ENCODE data around the gene ITM2C.

ITM2C gene

DNA sequence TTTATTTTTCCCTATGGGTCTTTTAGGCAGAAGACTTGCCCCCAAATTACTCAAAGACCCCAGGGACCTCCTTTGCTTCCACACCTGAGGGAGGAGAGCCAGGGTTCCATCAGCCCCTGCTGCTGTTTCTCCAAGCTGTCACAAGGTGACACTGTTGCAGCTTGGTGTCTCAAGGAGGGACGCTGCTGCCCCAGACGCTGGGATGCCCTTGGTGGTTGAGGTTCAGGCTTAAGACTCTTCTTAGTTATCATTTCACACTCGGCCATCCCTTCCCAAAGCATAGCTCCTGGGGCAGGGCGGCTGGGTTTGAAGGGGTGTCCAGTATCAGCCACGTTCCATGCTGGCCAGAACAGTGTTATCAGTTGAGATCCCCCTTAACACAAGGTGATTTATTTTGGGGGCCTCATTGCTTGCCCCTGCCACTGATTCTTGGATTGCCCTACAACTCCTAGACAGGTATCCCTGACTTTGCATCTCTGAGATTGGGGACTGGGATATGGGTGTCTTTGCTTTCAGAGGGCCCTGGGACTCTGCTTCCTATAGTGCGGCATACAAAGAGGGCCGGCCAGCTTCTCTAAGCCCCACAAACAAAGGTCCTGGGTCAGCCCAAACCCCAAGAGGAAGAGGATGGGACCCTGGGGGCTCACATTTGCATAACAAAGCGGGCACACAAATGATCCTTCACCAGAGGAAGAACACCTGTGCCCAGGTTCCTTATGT lies 37.6 kb downstream of the ITM2C start:
- peaks cover 47% of the 10 kb centered on the region for H3K4me1 Mint-ChIP-seq
- H3K4me3 Mint-ChIP-seq: no peak overlapping the region
- DNase-seq (ENCODE audit: low spot score in 2 of 2) (peak in 1 of 2 donors; percentile 73), ATAC-seq (peak; percentile 65)
- peaks cover 25% of the 10 kb centered on the region for H3K36me3 Mint-ChIP-seq
- no peaks in the 10 kb centered on the region for H3K9me3 Mint-ChIP-seq
- no peak overlapping the region for H3K27ac Mint-ChIP-seq

DNA sequence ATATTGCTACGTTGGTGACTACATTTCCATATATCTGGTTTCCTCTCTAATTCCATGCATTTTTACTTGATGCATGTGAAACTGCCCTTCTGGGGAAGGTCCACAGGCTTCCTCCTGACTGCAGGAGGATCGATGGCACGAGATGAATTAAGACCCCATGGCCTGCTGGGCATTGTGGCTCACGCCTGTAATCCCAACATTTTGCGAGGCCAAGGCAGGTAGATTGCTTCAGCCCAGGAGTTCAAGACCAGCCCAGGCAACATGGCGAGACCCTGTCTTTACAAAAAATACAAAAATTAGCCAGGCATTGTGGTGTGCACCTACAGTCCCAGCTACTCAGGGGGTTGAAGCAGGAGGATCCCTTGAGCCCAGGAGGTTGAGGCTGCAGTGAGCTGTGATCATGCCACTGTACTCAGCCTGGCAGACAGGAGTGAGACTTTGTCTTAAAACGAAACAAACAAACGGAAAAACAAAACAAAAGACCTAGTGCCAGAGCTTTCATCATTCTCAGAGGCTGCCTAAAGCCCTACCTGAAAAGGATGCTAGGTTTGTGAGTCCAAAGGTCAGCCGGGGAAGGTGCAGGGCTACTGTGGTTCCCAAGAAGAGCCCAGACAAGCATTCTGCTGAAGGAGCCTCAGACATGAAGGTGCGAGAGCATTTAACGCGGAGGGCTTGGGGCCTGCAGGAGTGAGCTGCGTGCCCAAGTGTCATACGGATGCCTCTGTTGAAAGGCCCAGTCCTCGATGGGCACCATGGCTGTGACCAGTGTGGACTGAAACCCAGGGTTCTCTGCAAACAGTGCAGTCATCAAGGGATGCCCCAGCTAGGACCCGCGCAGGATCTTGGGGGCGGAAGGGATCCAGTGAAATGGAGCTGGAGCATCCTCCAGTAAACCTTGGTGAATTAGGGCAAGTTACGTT lies 38.7 kb downstream of the ITM2C start:
- ATAC-seq: no peak
- DNase-seq (ENCODE audit: low spot score in 2 of 2): no peak
- no peaks in the 10 kb centered on the region for H3K9me3 Mint-ChIP-seq
- H3K27ac Mint-ChIP-seq: no peak overlapping the region
- peaks cover 35% of the 10 kb centered on the region for H3K36me3 Mint-ChIP-seq
- peak overlapping the region; percentile 3 for H3K4me3 Mint-ChIP-seq
- peaks cover 53% of the 10 kb centered on the region for H3K4me1 Mint-ChIP-seq

DNA sequence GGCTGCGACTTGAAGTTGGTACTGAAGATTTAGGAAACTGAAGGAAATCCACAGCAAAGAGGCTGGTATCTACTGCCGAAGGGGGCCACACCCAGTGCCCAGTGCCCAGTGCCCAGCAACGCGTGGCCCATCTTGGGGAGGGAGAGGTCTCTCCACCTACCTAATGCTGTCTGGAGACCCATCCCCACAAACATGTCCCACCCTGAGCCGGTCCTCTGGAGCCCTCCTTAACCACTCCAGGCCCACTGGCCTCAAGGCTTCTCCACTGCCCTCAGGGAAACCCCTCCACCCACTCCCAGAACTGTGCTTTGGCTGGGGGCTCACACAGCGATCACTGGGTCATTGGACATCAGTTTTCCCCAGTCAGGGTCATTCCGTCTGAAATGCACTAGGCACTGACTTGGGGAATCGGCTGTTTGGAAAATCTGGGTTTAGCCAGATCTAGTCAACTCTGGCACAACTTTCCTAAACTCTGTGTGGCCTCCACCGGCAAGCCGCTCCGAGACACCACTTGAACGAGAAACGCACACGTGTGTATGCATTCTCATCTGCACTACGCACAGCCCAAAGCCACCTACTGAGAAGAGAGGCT lies 40.2 kb downstream of the ITM2C start:
- Mint-ChIP-seq H3K9me3 (no peaks in the 10 kb centered on the region), H3K27ac (peak overlapping the region; percentile 61), H3K4me3 (peak overlapping the region; percentile 58), H3K36me3 (peaks cover 38% of the 10 kb centered on the region), H3K4me1 (peaks cover 55% of the 10 kb centered on the region)
- ATAC-seq (no peak), DNase-seq (ENCODE audit: low spot score in 2 of 2) (no peak)

DNA sequence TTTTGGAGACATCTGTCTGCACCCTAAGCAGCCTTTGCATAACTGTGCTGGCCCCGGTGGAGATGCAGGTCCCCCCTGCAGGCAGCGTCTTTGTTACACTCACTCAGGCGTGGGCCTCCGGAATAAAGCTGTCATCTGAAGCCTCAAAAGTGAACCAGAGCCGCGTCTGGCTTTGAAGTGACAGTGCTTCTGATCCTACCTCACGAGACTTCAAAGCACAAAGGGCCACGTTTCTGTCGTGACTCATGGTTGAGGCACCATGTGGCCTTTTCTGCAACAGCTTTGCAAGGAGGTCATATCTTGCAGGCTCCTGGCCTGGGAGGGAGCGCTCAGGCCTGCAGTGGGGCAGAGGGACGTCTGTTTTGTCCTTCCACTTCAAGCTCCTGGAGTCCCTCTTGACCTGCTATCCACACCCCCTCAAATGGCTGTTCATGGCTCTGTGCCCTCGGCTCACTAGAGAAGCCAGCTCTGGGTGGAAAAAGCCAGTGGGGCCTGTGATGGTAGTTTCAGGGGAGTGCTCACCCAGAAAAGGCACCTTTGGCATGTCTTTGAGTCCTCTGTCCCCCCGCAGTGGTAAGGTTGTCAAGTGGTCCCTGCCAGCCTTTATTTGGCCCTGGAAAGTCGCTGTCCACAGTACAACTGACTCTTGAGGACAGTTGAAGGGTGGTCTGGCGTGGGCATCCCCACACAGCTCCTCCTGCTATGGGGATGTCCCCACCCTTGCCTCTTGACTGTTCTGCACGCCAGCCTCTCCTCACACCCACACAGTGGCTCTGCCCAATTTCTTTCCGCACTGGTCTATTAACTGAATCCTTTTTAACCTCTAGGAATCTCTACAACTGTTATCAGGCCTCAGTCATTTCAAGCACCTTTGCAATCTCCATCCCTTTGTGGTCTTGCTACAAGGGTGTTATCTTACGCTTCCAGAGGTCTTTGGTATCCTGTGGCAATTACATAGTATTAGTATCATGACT lies 41.0 kb downstream of the ITM2C start:
- Mint-ChIP-seq H3K36me3 (peaks cover 38% of the 10 kb centered on the region), H3K9me3 (no peaks in the 10 kb centered on the region), H3K4me1 (peaks cover 56% of the 10 kb centered on the region), H3K4me3 (peak overlapping the region; percentile 58), H3K27ac (peak overlapping the region; percentile 61)
- DNase-seq (ENCODE audit: low spot score in 2 of 2) (no peak), ATAC-seq (peak; percentile 85)

DNA sequence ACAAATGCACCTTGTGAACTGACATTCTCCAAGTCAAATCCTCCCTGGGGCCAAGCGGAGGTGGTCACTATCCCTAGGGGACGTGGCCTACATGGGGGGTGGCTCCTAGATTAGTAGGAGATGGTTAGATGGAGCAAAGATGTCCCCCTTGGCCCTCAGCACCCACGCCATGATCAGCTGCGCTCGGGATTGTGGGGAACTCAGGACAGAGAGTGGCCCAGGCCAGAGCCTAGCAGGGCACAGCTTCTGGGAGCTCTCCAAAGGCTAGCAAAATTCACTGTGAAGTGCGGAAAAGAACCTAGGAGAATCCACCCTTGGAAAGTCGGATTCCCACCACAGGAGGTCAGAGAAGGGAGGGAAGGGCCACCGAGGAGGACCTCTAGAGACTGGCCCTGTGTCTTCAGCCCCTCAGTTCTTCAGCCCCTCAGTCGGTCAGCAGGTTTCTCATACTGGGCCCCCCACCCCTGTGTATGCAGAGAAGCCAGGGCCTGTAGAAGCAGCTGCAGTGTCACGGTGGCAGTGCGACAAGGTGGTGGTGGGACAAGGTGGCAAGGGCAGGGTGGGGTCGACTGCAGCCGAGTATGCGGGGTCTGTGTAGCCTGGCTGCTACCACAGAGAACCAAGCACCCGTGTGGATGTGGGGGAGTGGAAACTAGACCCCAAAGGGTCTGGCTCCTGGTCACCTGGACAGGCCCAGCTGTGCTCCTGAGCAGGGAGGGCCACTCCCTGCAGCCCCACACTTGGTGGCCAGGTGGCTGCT lies 41.9 kb downstream of the ITM2C start:
- Mint-ChIP-seq H3K36me3 (peaks cover 38% of the 10 kb centered on the region), H3K4me1 (peaks cover 54% of the 10 kb centered on the region), H3K27ac (no peak overlapping the region), H3K9me3 (no peaks in the 10 kb centered on the region), H3K4me3 (peak overlapping the region; percentile 58)
- DNase-seq (ENCODE audit: low spot score in 2 of 2) (no peak), ATAC-seq (no peak)

DNA sequence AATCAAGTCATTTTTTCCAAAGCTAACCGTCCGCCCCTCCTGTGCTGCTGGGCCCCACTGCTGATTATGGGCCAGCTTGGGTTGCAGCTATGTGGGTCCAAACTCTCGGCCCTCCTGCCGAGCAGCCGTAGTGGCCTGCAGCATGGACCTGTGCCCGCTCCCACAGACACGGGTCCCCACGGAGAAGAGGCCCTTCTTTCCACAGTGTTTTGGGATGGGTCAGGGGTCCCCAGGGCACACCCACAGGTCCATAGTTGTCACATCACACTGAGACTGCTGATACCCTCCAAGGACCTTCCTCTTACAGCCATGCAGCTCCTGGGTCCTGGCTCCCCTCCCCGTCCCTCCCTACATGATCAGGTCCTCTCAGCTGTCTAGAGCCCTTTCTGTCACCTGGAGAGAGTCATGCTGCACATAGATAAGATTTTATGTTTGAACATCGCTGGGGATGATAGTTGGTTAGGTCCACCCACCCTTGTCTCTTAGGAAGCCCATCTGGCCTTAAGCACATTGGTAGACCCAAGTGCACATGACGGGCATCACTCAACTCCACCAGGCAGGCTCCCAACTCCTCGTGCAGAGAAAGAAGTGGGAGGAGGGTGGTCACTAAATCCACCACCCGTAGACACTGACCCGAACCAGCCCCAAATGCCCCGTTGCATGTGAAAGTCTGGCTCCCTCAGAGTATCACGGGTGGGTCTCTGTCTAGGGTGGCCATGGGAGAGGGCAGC lies 42.8 kb downstream of the ITM2C start:
- peak overlapping the region; percentile 58 for H3K4me3 Mint-ChIP-seq
- peaks cover 49% of the 10 kb centered on the region for H3K4me1 Mint-ChIP-seq
- no peak for ATAC-seq
- no peak overlapping the region for H3K27ac Mint-ChIP-seq
- no peak for DNase-seq (ENCODE audit: low spot score in 2 of 2)
- H3K9me3 Mint-ChIP-seq: no peaks in the 10 kb centered on the region
- peaks cover 30% of the 10 kb centered on the region for H3K36me3 Mint-ChIP-seq

DNA sequence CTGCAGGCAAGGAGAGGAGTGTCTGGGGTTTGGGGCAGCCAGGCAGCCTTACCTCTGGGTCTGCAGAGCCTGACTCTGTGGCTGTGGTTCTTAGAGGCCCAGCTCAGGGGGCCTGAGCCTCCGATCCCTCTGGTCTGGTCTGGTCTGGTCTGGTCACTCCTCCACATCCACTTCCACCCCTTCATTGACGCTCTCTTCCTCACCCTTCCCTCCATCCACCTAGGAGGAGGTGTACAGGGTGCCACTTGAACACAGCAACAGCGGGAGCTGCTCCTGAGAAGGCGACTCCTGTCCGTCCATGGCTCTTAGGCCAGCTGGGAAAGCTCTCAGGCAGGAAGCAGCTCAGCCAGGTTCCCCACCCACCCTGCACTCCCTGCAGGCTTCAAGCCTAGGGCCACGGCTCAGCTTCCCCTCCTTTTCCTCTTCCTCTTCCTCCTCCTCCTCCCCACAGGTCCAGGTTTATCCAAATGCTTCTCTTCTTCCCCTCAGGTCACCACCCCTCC lies 43.4 kb downstream of the ITM2C start:
- DNase-seq (ENCODE audit: low spot score in 2 of 2) (no peak), ATAC-seq (no peak)
- peak overlapping the region; percentile 6 for H3K27ac Mint-ChIP-seq
- no peaks in the 10 kb centered on the region for H3K9me3 Mint-ChIP-seq
- H3K36me3 Mint-ChIP-seq: peaks cover 30% of the 10 kb centered on the region
- peak overlapping the region; percentile 58 for H3K4me3 Mint-ChIP-seq
- H3K4me1 Mint-ChIP-seq: peaks cover 48% of the 10 kb centered on the region

DNA sequence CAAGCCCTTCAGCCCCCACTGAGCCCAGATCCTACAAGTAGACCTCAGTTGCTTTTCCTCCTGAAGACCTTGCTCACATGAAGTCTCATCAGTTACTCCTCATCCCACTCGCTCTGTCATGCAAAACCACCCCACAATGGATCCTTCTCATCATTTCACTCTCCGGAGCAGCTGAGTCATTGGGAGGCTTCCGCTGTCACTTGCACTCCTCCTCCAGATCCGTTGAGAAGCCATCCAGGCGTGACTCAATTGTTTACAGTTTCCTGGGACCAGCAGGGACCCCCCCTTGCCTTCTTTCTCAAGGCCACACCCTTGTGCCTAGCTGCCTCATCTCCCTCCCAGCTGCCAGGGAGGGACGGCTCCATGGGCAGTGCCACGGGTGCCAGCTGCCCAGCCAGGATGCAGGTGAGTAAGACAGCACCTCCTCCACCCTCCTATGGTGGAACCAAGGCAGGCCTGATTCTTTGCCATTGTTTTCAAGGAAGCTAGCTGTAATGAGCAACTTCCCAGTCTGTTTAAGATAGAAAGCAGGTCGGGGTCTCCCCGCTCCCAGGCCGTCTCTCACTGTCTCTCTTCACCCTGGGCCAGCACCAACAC lies 44.0 kb downstream of the ITM2C start:
- peak; percentile 77 for ATAC-seq
- peak overlapping the region; percentile 58 for H3K4me3 Mint-ChIP-seq
- no peaks in the 10 kb centered on the region for H3K9me3 Mint-ChIP-seq
- DNase-seq (ENCODE audit: low spot score in 2 of 2): no peak
- H3K27ac Mint-ChIP-seq: peak overlapping the region; percentile 6
- peaks cover 52% of the 10 kb centered on the region for H3K4me1 Mint-ChIP-seq
- peaks cover 25% of the 10 kb centered on the region for H3K36me3 Mint-ChIP-seq

DNA sequence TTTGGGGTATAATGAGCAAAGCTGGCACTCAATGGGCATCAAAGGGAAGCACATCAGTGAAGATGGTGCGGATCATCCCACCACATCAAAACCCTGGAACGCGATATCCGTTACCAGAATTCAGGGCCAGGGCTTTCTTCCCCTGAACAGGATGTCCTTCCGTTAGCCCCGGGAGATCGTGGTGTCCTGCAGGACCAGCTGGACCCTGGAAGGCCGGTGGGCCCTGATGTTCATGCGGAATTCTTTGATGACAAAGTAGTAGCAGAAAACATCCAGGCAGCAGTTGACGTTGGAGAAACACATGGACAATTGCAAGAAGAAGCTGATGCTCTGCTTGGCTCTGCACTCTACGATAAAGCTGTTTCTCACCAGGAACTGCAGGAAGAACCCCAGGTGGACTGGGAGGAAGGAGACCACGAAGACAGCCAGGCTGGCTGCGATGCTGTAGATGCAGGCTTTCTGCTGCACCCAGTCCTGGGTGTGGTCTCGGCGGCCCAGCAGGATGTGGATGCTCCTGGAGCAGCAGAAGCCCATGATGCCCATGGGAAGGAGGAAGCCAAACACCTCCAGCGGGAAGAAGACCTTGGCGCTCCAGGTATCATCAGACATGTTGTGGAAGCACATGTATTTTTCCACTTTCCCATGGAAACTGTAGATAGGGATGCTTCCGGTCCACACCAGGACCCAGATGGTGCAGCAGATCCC lies 45.3 kb downstream of the ITM2C start:
- Mint-ChIP-seq H3K4me3 (peak overlapping the region; percentile 58), H3K4me1 (peaks cover 59% of the 10 kb centered on the region), H3K36me3 (peaks cover 25% of the 10 kb centered on the region), H3K27ac (peak overlapping the region; percentile 46), H3K9me3 (no peaks in the 10 kb centered on the region)
- DNase-seq (ENCODE audit: low spot score in 2 of 2): no peak
- no peak for ATAC-seq

DNA sequence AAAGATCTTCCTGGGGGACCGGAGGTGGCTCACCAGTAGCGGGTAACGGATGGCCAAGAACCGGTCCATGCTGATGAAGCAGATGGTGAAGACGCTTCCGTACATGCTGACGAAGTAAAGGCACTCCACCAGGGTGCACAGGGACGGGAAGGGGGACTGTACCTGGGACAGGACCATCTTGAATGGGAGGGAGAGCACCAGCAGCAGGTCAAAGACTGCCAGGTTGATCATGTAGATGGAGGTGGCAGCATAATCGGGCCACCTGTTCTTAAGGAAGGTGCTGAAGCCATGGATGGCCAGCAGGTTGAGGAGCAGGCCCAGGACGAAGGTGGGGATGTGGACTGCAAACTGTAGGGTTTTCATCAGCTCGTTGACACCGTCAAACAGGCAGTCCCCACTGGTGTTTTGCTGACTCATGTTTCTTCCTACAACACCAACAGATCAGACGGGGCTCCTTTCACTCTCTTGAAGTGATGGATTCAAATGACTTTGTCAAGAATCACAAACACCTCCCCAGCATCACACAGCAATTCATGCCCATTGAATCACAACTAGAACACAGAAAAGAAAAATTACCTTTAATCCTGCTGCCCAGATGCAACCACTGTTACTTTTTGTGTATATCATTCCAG lies 45.9 kb downstream of the ITM2C start:
- H3K4me3 Mint-ChIP-seq: no peak overlapping the region
- peaks cover 25% of the 10 kb centered on the region for H3K36me3 Mint-ChIP-seq
- peaks cover 59% of the 10 kb centered on the region for H3K4me1 Mint-ChIP-seq
- no peak overlapping the region for H3K27ac Mint-ChIP-seq
- no peaks in the 10 kb centered on the region for H3K9me3 Mint-ChIP-seq
- no peak for DNase-seq (ENCODE audit: low spot score in 2 of 2)
- peak; percentile 23 for ATAC-seq

DNA sequence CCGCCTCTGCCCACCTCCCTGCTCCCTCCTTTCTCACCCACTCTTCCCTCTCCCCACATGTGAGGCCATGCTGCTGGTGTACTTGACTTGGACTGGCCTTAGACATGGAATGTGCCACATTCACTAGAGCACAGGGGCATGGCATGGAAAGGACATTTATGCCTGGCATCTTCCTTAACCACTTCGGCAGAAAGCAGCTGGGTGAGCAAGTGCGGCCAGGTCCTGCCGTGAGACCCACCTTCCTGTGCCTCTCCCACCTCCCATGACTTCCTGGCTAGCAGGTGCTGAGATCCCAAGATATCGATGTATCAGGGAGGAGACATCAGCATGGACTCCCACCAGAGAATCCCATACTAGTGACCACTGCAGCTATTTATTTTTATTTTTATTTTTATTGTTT lies 47.3 kb downstream of the ITM2C start:
- ATAC-seq: no peak
- no peak overlapping the region for H3K4me3 Mint-ChIP-seq
- peaks cover 48% of the 10 kb centered on the region for H3K4me1 Mint-ChIP-seq
- no peak overlapping the region for H3K27ac Mint-ChIP-seq
- H3K36me3 Mint-ChIP-seq: peaks cover 15% of the 10 kb centered on the region
- DNase-seq (ENCODE audit: low spot score in 2 of 2): no peak
- no peaks in the 10 kb centered on the region for H3K9me3 Mint-ChIP-seq

DNA sequence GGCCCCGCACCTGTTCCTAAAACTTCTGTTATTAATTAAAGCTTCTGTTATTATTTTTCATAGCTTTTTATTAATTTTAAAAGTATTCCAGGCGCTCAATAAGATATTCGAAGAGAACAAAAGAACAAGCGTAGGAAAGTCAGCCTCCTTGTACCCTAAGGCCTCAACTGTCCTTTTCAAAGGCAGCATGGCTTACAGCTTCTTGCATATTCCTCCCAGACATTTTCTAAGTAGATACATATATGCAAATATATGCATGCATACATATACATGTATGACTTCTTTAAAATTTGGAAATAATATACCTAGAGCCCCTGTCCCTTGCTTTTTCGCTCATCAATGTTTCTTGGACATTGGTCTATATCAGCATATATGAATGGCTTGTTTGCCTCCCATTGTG lies 48.0 kb downstream of the ITM2C start:
- Mint-ChIP-seq H3K27ac (no peak overlapping the region), H3K4me3 (no peak overlapping the region), H3K36me3 (peaks cover 9% of the 10 kb centered on the region), H3K4me1 (peaks cover 48% of the 10 kb centered on the region), H3K9me3 (no peaks in the 10 kb centered on the region)
- DNase-seq (ENCODE audit: low spot score in 2 of 2) (no peak), ATAC-seq (no peak)

All from stimulated activated effector memory CD8-positive, alpha-beta T cell treated with anti-CD3 and anti-CD28 coated beads, Interleukin-12 subunit alpha, Interleukin-12 subunit beta, amount 100 ng/mL, for 72 hours (primary cell).